ENCODE results near the gene CACNA2D2.

The CACNA2D2 gene

GRCh38 chr3:50419595-50420370 is 83.7 kb downstream of the CACNA2D2 start:
- DNase-seq, result no peak

- DNase-seq, result no peak
These were observed 84.6 kb downstream of the CACNA2D2 start for GRCh38 chr3:50418850-50419249.

GRCh38 chr3:50417637-50418033 is 85.8 kb downstream of the CACNA2D2 start:
- no peak for DNase-seq

GRCh38 chr3:50416736-50417636 is 86.4 kb downstream of the CACNA2D2 start:
- DNase-seq, result no peak

- DNase-seq, result no peak
These were observed 87.6 kb downstream of the CACNA2D2 start for GRCh38 chr3:50415816-50416215.

- no peak for DNase-seq
These were observed 88.4 kb downstream of the CACNA2D2 start for GRCh38 chr3:50415061-50415460.

- no peak for DNase-seq
These were observed 88.8 kb downstream of the CACNA2D2 start for GRCh38 chr3:50414616-50415015.

- no peak for DNase-seq
These were observed 91.1 kb downstream of the CACNA2D2 start for GRCh38 chr3:50412231-50412754.

- DNase-seq, result no peak
These were observed 92.2 kb downstream of the CACNA2D2 start for GRCh38 chr3:50411229-50411628.

- DNase-seq, result no peak
These were observed 92.8 kb downstream of the CACNA2D2 start for GRCh38 chr3:50410608-50411139.

- DNase-seq, result no peak
These were observed 93.2 kb downstream of the CACNA2D2 start for GRCh38 chr3:50410185-50410584.

- DNase-seq, result no peak
These were observed 94.9 kb downstream of the CACNA2D2 start for GRCh38 chr3:50408443-50408944.

- no peak for DNase-seq
These were observed 96.9 kb downstream of the CACNA2D2 start for GRCh38 chr3:50406487-50406886.

GRCh38 chr3:50405249-50405648 is 98.2 kb downstream of the CACNA2D2 start:
- DNase-seq, result no peak

- DNase-seq, result no peak
These were observed 101.3 kb downstream of the CACNA2D2 start for GRCh38 chr3:50401978-50402595.

- no peak for DNase-seq
These were observed 106.9 kb downstream of the CACNA2D2 start for GRCh38 chr3:50396502-50396901.

- DNase-seq, result no peak
These were observed 108.2 kb downstream of the CACNA2D2 start for GRCh38 chr3:50395070-50395860.

GRCh38 chr3:50393061-50393460 is 110.4 kb downstream of the CACNA2D2 start:
- DNase-seq, result no peak

- no peak for DNase-seq
These were observed 111.2 kb downstream of the CACNA2D2 start for GRCh38 chr3:50392101-50392715.

- no peak for DNase-seq
These were observed 112.8 kb downstream of the CACNA2D2 start for GRCh38 chr3:50390508-50391224.

GRCh38 chr3:50389414-50389767 is 114.0 kb downstream of the CACNA2D2 start:
- DNase-seq, result no peak
